CD4-positive, alpha-beta T cell (primary cell): Measurements from ENCODE around the gene HDAC4. TPM values are rescaled to one million over a fixed set of nuclear protein-coding genes. Genes with fewer than 3 reads are reported as not detected.

ENCODE experiments used
- ATAC-seq: fragments of 200-7000 bp; cut with Tn5 transposase; one replicate; pipeline ENCODE4 v1.10.0; 2022; ENCODE audit warnings: mild to moderate bottlenecking; ENCODE audit not compliant: poor library complexity
- CTCF ChIA-PET: fragments of 350-600 bp; sonication (Branson Sonifier 250); formaldehyde crosslinking; loops from one replicate; lab custom pipeline; 2021; ENCODE audit warnings: antibody characterized with exemption, inconsistent platforms; lab: Charles Lee
- POLR2A ChIA-PET: fragments of 350-600 bp; sonication (Branson Sonifier 250); formaldehyde crosslinking; loops from one replicate; lab custom pipeline; 2021; ENCODE audit warnings: antibody characterized with exemption, inconsistent platforms; lab: Charles Lee
- DNase-seq, 14 experiments: peaks; one replicate each; pipeline ENCODE4 v3.0.0-alpha.2; 2013 to 2020; ENCODE audit warnings: mixed read lengths in 2 of 14
- H3K27ac ChIP-seq, 2 donors: one replicate each; pipeline versions ENCODE4 v1.5.1 to v1.7.0; 2013; ENCODE audit warnings: low read length in 2 of 2, low read depth in 1 of 2, mild to moderate bottlenecking in 1 of 2
- H3K27me3 ChIP-seq, 2 experiments: 1 replicate in 1 of 2; 2 replicates in 1 of 2; pipeline versions ENCODE4 v1.6.1 to v1.7.0; 2013; ENCODE audit warnings: low read length in 2 of 2, control low read depth in 1 of 2, mild to moderate bottlenecking in 1 of 2, moderate library complexity in 1 of 2; ENCODE audit not compliant: insufficient read depth in 2 of 2, control insufficient read depth in 1 of 2
- H3K36me3 ChIP-seq: one replicate; pipeline ENCODE4 v1.6.1; 2013; ENCODE audit warnings: low read length, control low read depth; ENCODE audit not compliant: insufficient read depth
- H3K4me1 ChIP-seq: one replicate; pipeline ENCODE4 v1.6.1; 2013; ENCODE audit warnings: low read length, control low read depth; ENCODE audit not compliant: insufficient read depth
- H3K4me3 ChIP-seq: one replicate; pipeline ENCODE4 v1.5.1; 2013; ENCODE audit warnings: mild to moderate bottlenecking, low read length, moderate library complexity
- H3K9me3 ChIP-seq, 2 experiments: 1 replicate in 1 of 2; 2 replicates in 1 of 2; pipeline versions ENCODE4 v1.6.1 to v1.7.0; 2013; ENCODE audit warnings: low read length in 2 of 2, mild to moderate bottlenecking in 2 of 2, control low read depth in 1 of 2, moderate library complexity in 1 of 2; ENCODE audit not compliant: control insufficient read depth in 1 of 2, insufficient read depth in 1 of 2
- H3K27ac Mint-ChIP-seq: one replicate; pipeline ENCODE4 v1.8.0; 2020; ENCODE audit warnings: mixed read lengths
- H3K27me3 Mint-ChIP-seq: one replicate; pipeline ENCODE4 v1.8.0; 2021; ENCODE audit warnings: mixed read lengths
- H3K36me3 Mint-ChIP-seq: one replicate; pipeline ENCODE4 v1.8.0; 2021; ENCODE audit warnings: low read depth, mixed read lengths
- H3K4me1 Mint-ChIP-seq: one replicate; pipeline ENCODE4 v1.8.0; 2021; ENCODE audit warnings: low read depth, mixed read lengths
- H3K4me3 Mint-ChIP-seq: one replicate; pipeline ENCODE4 v1.8.0; 2020; ENCODE audit warnings: mild to moderate bottlenecking, mixed read lengths
- H3K9me3 Mint-ChIP-seq: one replicate; pipeline ENCODE4 v1.8.0; 2020; ENCODE audit warnings: mixed read lengths
- CTCF ChIP-seq: fragments of 200-600 bp; IDR thresholded peaks from one replicate; pipeline ENCODE4 v1.8.0; 2022; ENCODE audit warnings: antibody characterized with exemption, mild to moderate bottlenecking
- intact Hi-C, 2 experiments: fragments of 100-400 bp; cut with DNase I in 1 of 2; cut with micrococcal nuclease in 1 of 2; formaldehyde crosslinking; loops; one replicate each; pipeline versions ENCODE4 v1.15.1 to v1.9.0; 2023 to 2025; cut with DNase I, micrococcal nuclease
- total RNA-seq, 174 experiments: library from RNA in 2 of 174; stranded (reverse) in 2 of 174; gene quantifications; one replicate each; pipeline ENCODE4 v1.2.3 and lab custom pipeline; 2021 to 2026

Gene HDAC4
- total RNA-seq, 2 experiments from 2014 or later: 45.3 to 49.2 TPM

GRCh38 chr2:239106314-239106908 is 294.4 kb downstream of the HDAC4 start:
- H3K27me3 Mint-ChIP-seq: no peaks in the 10 kb centered on the region
- Histone ChIP-seq H3K27me3 (no peaks in the 10 kb centered on the region), H3K4me3 (no peak overlapping the region), H3K9me3 (no peaks in the 10 kb centered on the region), H3K4me1 (no peaks in the 10 kb centered on the region), H3K36me3 (peaks cover 97% of the 10 kb centered on the region), H3K27ac (no peak overlapping the region)
- ChIA-PET POLR2A (no interaction called here), CTCF (no interaction called here)
- H3K4me1 Mint-ChIP-seq: no peaks in the 10 kb centered on the region
- DNase-seq (no peak), ATAC-seq (no peak)
- H3K4me3 Mint-ChIP-seq: no peak overlapping the region
- intact Hi-C loops: no loop called here
- no peak for TF ChIP-seq CTCF
- peaks cover 71% of the 10 kb centered on the region for H3K36me3 Mint-ChIP-seq
- H3K27ac Mint-ChIP-seq: no peak overlapping the region
- no peaks in the 10 kb centered on the region for H3K9me3 Mint-ChIP-seq

DNA sequence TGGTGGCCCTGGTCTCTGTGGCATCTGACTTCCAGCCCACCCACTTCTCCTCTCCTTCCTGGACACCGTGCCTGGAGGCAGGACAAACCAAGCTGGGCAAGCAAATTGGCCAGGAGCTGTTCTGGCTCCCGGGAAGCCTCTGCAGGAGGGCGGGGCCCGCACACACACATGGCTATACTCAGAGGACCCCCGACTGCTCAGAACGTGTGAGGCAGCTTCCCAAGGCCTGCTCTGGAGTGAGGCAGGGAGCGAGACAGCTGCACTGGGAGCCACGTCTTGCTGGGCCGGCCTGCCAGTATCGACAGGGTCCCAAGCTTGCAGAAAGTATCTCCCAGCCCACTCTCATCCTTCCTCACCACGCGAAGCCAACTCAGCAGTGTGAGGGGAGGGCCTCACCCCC is 295.6 kb downstream of the HDAC4 start:
- Mint-ChIP-seq H3K9me3 (no peaks in the 10 kb centered on the region), H3K27me3 (no peaks in the 10 kb centered on the region), H3K4me3 (no peak overlapping the region), H3K4me1 (no peaks in the 10 kb centered on the region), H3K36me3 (peaks cover 70% of the 10 kb centered on the region), H3K27ac (no peak overlapping the region)
- no peak overlapping the region for H3K27ac ChIP-seq
- no peaks in the 10 kb centered on the region for H3K9me3 ChIP-seq
- H3K4me1 ChIP-seq: no peaks in the 10 kb centered on the region
- intact Hi-C loops: no loop called here
- TF ChIP-seq CTCF: no peak
- ChIA-PET CTCF (no interaction called here), POLR2A (no interaction called here)
- H3K36me3 ChIP-seq: peaks cover 97% of the 10 kb centered on the region
- ATAC-seq: no peak
- H3K4me3 ChIP-seq: no peak overlapping the region
- DNase-seq: no peak
- H3K27me3 ChIP-seq: no peaks in the 10 kb centered on the region

DNA sequence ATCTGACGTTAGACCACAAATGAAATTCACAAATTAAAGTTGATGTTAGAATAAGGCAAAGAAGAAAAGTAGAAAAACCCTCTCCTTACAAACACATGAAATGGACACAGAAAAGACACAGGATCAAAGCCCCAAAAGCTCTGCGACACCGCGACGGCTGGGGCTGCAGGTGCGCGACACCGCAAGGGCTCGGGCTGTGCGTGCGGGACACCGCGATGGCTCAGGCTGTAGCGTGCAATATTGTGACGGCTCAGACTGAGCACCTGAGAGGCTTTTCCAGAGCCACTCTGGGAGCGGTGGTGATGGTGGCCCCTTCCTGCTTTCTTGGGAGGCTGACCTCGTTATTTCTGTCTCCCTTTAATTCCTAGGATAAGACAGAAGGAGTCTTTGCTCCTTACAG is 296.0 kb downstream of the HDAC4 start:
- Histone ChIP-seq H3K36me3 (peaks cover 97% of the 10 kb centered on the region), H3K4me3 (no peak overlapping the region), H3K4me1 (no peaks in the 10 kb centered on the region), H3K9me3 (no peaks in the 10 kb centered on the region), H3K27me3 (no peaks in the 10 kb centered on the region), H3K27ac (no peak overlapping the region)
- Mint-ChIP-seq H3K9me3 (no peaks in the 10 kb centered on the region), H3K36me3 (peaks cover 70% of the 10 kb centered on the region), H3K4me1 (no peaks in the 10 kb centered on the region), H3K27me3 (no peaks in the 10 kb centered on the region), H3K4me3 (no peak overlapping the region), H3K27ac (no peak overlapping the region)
- ATAC-seq (no peak), DNase-seq (no peak)
- POLR2A ChIA-PET: no interaction called here
- TF ChIP-seq CTCF: no peak
- CTCF ChIA-PET: no interaction called here
- intact Hi-C loops: no loop called here
